CD14-positive monocyte (primary cell): Measurements from ENCODE around the gene RUNX2. TPM values are rescaled to one million over a fixed set of nuclear protein-coding genes. Genes with fewer than 3 reads are reported as not detected.

Experiments
- DNase-seq, 3 donors: peaks; one replicate each; pipeline ENCODE4 v3.0.0-alpha.2; 2011 to 2022
- H2AFZ ChIP-seq: 2 replicates; pipeline ENCODE4 v1.6.0; 2012; ENCODE audit warnings: mild to moderate bottlenecking, low read depth, low read length, inconsistent platforms; ENCODE audit not compliant: insufficient read depth, poor library complexity, severe bottlenecking
- H3K27ac ChIP-seq, 2 donors: 1 replicate in 1 of 2; 2 replicates in 1 of 2; pipeline ENCODE4 v1.5.1; 2012 to 2013; ENCODE audit warnings: low read length in 2 of 2, control low read depth in 1 of 2, inconsistent platforms in 1 of 2, low read depth in 1 of 2, mild to moderate bottlenecking in 1 of 2
- H3K27me3 ChIP-seq, 2 donors: one replicate each; pipeline versions ENCODE4 v1.6.0 to v1.6.1; 2011 to 2013; ENCODE audit warnings: low read length in 2 of 2; ENCODE audit not compliant: control insufficient read depth in 2 of 2, insufficient read depth in 2 of 2
- H3K36me3 ChIP-seq, 2 donors: replicated peaks in 1 of 2; 1 replicate in 1 of 2; 2 replicates in 1 of 2; pipeline versions ENCODE4 v1.5.1 to v1.6.1; 2012 to 2013; ENCODE audit warnings: low read length in 2 of 2, control low read depth in 1 of 2, inconsistent platforms in 1 of 2, mild to moderate bottlenecking in 1 of 2; ENCODE audit not compliant: insufficient read depth in 2 of 2, control insufficient read depth in 1 of 2
- H3K4me1 ChIP-seq, 2 donors: 1 replicate in 1 of 2; 2 replicates in 1 of 2; pipeline versions ENCODE4 v1.5.1 to v1.6.1; 2012 to 2013; ENCODE audit warnings: low read length in 2 of 2, control low read depth in 1 of 2, inconsistent platforms in 1 of 2, mild to moderate bottlenecking in 1 of 2, moderate library complexity in 1 of 2; ENCODE audit not compliant: insufficient read depth in 2 of 2, control insufficient read depth in 1 of 2
- H3K4me2 ChIP-seq: replicated peaks from 2 replicates; pipeline ENCODE3; 2012; ENCODE audit warnings: low read length, moderate library complexity, mild to moderate bottlenecking; ENCODE audit not compliant: poor library complexity, severe bottlenecking; ENCODE audit errors: extremely low read depth
- H3K4me3 ChIP-seq, 3 experiments: fragments of 200-600 bp in 1 of 3; sonication (generic) in 1 of 3; replicated peaks in 1 of 3; 1 replicate in 2 of 3; 2 replicates in 1 of 3; pipeline ENCODE4 v1.5.1; 2011 to 2013; ENCODE audit warnings: low read length in 3 of 3, mild to moderate bottlenecking in 3 of 3, control low read depth in 2 of 3, low read depth in 2 of 3, inconsistent platforms in 1 of 3, moderate library complexity in 1 of 3
- H3K79me2 ChIP-seq: 2 replicates; pipeline ENCODE4 v1.6.0; 2012; ENCODE audit warnings: mild to moderate bottlenecking, control low read depth, inconsistent platforms, low read length, moderate library complexity; ENCODE audit not compliant: insufficient read depth
- H3K9ac ChIP-seq: 2 replicates; pipeline ENCODE4 v1.6.0; 2017; ENCODE audit warnings: low read length, mild to moderate bottlenecking; ENCODE audit not compliant: insufficient read depth, poor library complexity, severe bottlenecking
- H3K9me3 ChIP-seq, 2 donors: replicated peaks in 1 of 2; 1 replicate in 1 of 2; 2 replicates in 1 of 2; pipeline versions ENCODE4 v1.5.1 to v1.6.1; 2012 to 2013; ENCODE audit warnings: low read length in 2 of 2, control low read depth in 1 of 2; ENCODE audit not compliant: control insufficient read depth in 1 of 2, insufficient read depth in 1 of 2
- H4K20me1 ChIP-seq: 2 replicates; pipeline ENCODE4 v1.6.0; 2012; ENCODE audit warnings: mild to moderate bottlenecking, low read length, control low read depth, moderate library complexity; ENCODE audit not compliant: insufficient read depth
- H3K27ac Mint-ChIP-seq, 7 donors: one replicate each; pipeline ENCODE4 v1.8.0; 2020; ENCODE audit warnings: mild to moderate bottlenecking in 7 of 7, mixed read lengths in 7 of 7, moderate library complexity in 6 of 7, inconsistent platforms in 2 of 7
- H3K27me3 Mint-ChIP-seq, 3 donors: one replicate each; pipeline ENCODE4 v1.8.0; 2021 to 2022; ENCODE audit warnings: low read depth in 3 of 3, mild to moderate bottlenecking in 3 of 3, mixed read lengths in 3 of 3, moderate library complexity in 3 of 3, inconsistent platforms in 1 of 3
- H3K36me3 Mint-ChIP-seq, 2 donors: one replicate each; pipeline ENCODE4 v1.8.0; 2020; ENCODE audit warnings: mixed read lengths in 2 of 2, inconsistent platforms in 1 of 2, mild to moderate bottlenecking in 1 of 2
- H3K4me1 Mint-ChIP-seq: one replicate; pipeline ENCODE4 v1.8.0; 2020; ENCODE audit warnings: mild to moderate bottlenecking, mixed read lengths
- H3K4me3 Mint-ChIP-seq, 2 donors: one replicate each; pipeline ENCODE4 v1.8.0; 2020; ENCODE audit warnings: mild to moderate bottlenecking in 2 of 2, mixed read lengths in 2 of 2, moderate library complexity in 1 of 2
- H3K9me3 Mint-ChIP-seq, 7 donors: one replicate each; pipeline ENCODE4 v1.8.0; 2020 to 2022; ENCODE audit warnings: mixed read lengths in 7 of 7, mild to moderate bottlenecking in 6 of 7, moderate library complexity in 6 of 7, inconsistent platforms in 2 of 7
- WGBS: methylation state at CpG from one replicate; pipeline ENCODE4 v1.1.5; 2013; ENCODE audit warnings: missing lambda C conversion rate; ENCODE audit not compliant: insufficient coverage; 5-methylcytosine and 5-hydroxymethylcytosine counted together
- intact Hi-C, 2 donors: fragments of 100-400 bp; cut with micrococcal nuclease; formaldehyde crosslinking; loops; one replicate each; pipeline versions ENCODE4 v1.15.0 to v1.15.1; 2023
- polyA plus RNA-seq, 3 donors: library from polyadenylated mRNA; depleted of rRNA in 1 of 3; unstranded in 2 of 3; stranded (reverse) in 1 of 3; fragments of 300-500 nt in 2 of 3; fragments of >200 nt in 1 of 3; fragmentation: Illumina TruSeq in 2 of 3; gene quantifications; 1 replicate in 2 of 3; 2 replicates in 1 of 3; pipeline ENCODE4 v1.2.3, GENCODE V29; 2012 to 2021
- TF ChIP-seq, protein P1 (sequence below): fragments of 200-600 bp; IDR thresholded peaks from one replicate; pipeline ENCODE4 v1.8.0; 2022; ENCODE audit warnings: antibody characterized with exemption, mild to moderate bottlenecking

The RUNX2 gene
- polyA plus RNA-seq, 3 donors = 1.3 to 5.0 (median 2.5) TPM

GRCh38 chr6:45527210-45527609 lies 199.1 kb downstream of the RUNX2 start:
- TF ChIP-seq, protein P1, sequence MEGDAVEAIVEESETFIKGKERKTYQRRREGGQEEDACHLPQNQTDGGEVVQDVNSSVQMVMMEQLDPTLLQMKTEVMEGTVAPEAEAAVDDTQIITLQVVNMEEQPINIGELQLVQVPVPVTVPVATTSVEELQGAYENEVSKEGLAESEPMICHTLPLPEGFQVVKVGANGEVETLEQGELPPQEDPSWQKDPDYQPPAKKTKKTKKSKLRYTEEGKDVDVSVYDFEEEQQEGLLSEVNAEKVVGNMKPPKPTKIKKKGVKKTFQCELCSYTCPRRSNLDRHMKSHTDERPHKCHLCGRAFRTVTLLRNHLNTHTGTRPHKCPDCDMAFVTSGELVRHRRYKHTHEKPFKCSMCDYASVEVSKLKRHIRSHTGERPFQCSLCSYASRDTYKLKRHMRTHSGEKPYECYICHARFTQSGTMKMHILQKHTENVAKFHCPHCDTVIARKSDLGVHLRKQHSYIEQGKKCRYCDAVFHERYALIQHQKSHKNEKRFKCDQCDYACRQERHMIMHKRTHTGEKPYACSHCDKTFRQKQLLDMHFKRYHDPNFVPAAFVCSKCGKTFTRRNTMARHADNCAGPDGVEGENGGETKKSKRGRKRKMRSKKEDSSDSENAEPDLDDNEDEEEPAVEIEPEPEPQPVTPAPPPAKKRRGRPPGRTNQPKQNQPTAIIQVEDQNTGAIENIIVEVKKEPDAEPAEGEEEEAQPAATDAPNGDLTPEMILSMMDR = no peak
- WGBS = no CpG with 5 or more reads among the region's 1 CpG
- DNase-seq = no peak
- peaks cover 23 to 37% of the 10 kb centered on the region in 2 donors for H3K36me3 Mint-ChIP-seq
- no peaks in the 10 kb centered on the region for H3K27me3 ChIP-seq
- H3K4me1 ChIP-seq = no peaks in the 10 kb centered on the region
- H3K27ac Mint-ChIP-seq = peak overlapping the region in 3 of 7 donors; percentile 52 to 65 (median 55)
- H4K20me1 ChIP-seq = no peaks in the 10 kb centered on the region
- H3K36me3 ChIP-seq = peaks cover 0 to 28% of the 10 kb centered on the region in 2 donors
- H3K27me3 Mint-ChIP-seq = no peaks in the 10 kb centered on the region
- no peak overlapping the region for H3K9ac ChIP-seq
- no peak overlapping the region for H3K4me3 ChIP-seq
- H3K9me3 ChIP-seq = no peaks in the 10 kb centered on the region
- no peaks in the 10 kb centered on the region for H3K9me3 Mint-ChIP-seq
- no peak overlapping the region for H3K4me2 ChIP-seq
- no peak overlapping the region for H3K27ac ChIP-seq
- no peak overlapping the region for H2AFZ ChIP-seq
- no peaks in the 10 kb centered on the region for H3K79me2 ChIP-seq
- intact Hi-C loops = no loop called here
- H3K4me3 Mint-ChIP-seq = no peak overlapping the region
- peaks cover 2% of the 10 kb centered on the region for H3K4me1 Mint-ChIP-seq

GRCh38 chr6:45531999-45532595 lies 204.0 kb downstream of the RUNX2 start:
- H3K4me3 ChIP-seq = no peak overlapping the region
- H3K4me3 Mint-ChIP-seq = no peak overlapping the region
- TF ChIP-seq, protein P1 = no peak
- peak overlapping the region in 1 of 7 donors; percentile 76 for H3K27ac Mint-ChIP-seq
- H3K27me3 Mint-ChIP-seq = no peaks in the 10 kb centered on the region
- H3K27me3 ChIP-seq = no peaks in the 10 kb centered on the region
- H3K27ac ChIP-seq = no peak overlapping the region
- no peaks in the 10 kb centered on the region for H4K20me1 ChIP-seq
- H3K4me1 Mint-ChIP-seq = peaks cover 10% of the 10 kb centered on the region
- H3K36me3 Mint-ChIP-seq = peaks cover 35 to 53% of the 10 kb centered on the region in 2 donors
- no CpG with 5 or more reads among the region's 2 CpGs for WGBS
- no peak overlapping the region for H2AFZ ChIP-seq
- intact Hi-C loops = no loop called here
- H3K9ac ChIP-seq = no peak overlapping the region
- no peak for DNase-seq
- H3K4me2 ChIP-seq = no peak overlapping the region
- no peaks in the 10 kb centered on the region for H3K79me2 ChIP-seq
- H3K9me3 ChIP-seq = no peaks in the 10 kb centered on the region
- peaks cover 5 to 34% of the 10 kb centered on the region in 2 donors for H3K36me3 ChIP-seq
- no peaks in the 10 kb centered on the region for H3K4me1 ChIP-seq
- no peaks in the 10 kb centered on the region for H3K9me3 Mint-ChIP-seq
